GM12801 (cell line): ENCODE data around the gene OTUD7B.

Experiments
- TF ChIP-seq, protein P1 (sequence below): IDR thresholded peaks from one replicate; pipeline ENCODE4 v1.5.1; 2011; ENCODE audit warnings: control low read depth; ENCODE audit not compliant: insufficient read length; ENCODE audit errors: extremely low read depth

The OTUD7B gene

DNA sequence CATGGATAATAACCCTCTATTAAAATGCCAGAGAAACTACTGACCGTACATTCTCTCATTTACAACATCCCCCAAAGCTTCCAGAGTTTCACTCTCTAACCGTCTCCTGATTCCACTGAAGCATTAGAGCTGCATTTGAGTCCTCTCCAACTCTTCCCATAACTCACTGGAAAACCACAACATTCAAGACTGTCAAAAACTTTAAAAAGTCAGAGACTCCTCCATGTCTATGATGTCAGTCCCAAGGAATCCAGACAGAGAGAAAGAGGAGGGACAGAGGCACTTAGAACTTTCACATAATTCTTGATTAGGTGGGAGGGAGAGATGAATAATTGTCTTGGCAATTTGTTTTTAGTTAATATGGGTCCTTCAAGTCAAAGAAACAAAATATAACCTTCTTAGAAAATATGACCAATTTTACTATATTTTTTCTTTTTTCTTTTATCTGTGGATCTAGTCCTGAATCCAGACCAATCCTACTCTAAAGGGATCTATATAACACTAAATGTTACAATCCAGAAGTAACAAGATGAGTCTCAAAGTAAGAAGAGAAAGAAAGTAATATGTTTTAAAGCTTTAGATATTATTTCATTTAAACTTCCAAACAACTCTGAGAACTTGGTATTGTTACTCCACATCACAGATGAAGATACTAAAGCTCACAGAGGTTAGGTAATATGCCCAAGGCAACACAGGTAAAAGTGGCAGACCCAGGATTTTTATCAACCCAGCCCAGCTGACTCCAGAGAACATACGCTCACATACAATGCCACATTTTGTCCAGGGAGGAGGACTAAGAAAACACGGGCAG, 23.8 kb downstream of the OTUD7B start:
- TF ChIP-seq, protein P1, sequence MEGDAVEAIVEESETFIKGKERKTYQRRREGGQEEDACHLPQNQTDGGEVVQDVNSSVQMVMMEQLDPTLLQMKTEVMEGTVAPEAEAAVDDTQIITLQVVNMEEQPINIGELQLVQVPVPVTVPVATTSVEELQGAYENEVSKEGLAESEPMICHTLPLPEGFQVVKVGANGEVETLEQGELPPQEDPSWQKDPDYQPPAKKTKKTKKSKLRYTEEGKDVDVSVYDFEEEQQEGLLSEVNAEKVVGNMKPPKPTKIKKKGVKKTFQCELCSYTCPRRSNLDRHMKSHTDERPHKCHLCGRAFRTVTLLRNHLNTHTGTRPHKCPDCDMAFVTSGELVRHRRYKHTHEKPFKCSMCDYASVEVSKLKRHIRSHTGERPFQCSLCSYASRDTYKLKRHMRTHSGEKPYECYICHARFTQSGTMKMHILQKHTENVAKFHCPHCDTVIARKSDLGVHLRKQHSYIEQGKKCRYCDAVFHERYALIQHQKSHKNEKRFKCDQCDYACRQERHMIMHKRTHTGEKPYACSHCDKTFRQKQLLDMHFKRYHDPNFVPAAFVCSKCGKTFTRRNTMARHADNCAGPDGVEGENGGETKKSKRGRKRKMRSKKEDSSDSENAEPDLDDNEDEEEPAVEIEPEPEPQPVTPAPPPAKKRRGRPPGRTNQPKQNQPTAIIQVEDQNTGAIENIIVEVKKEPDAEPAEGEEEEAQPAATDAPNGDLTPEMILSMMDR: no peak

GRCh38 chr1:149979972-149980540, 30.5 kb downstream of the OTUD7B start:
- TF ChIP-seq, protein P1: no peak

DNA sequence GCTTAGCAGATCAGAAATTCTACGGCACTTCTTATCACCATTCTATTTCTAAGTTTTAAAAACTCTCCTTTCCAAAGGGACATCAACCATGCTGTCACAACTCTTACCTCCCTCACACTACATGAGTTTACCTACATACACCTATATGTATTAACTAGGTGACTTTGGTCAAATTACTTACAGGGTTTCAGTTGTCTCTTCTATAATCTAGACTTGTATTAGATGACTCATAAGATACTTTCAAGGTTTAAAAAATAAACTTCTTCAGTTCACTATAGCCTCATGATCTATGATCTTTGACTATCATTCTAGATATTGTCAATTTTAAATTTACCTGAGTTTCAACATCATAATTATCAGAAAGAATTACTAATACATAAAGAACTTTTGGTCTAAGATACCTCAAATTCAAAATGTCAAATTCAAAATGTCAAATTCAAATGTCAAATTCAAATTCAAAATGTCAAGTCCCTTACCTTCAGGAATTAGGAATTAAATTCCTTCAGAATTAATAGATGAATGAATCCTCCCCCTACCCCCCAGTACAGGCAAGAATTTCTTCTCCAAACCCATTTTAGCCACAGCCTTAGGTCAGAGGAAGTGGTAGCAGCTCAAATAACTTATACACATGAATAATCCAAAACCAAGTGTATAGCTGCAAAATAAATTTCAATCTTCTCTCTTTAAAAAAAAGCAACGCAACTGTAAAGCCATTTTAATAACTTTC, 31.1 kb downstream of the OTUD7B start:
- TF ChIP-seq, protein P1: no peak

GRCh38 chr1:149978547-149979023, 31.9 kb downstream of the OTUD7B start:
- TF ChIP-seq, protein P1: no peak

DNA sequence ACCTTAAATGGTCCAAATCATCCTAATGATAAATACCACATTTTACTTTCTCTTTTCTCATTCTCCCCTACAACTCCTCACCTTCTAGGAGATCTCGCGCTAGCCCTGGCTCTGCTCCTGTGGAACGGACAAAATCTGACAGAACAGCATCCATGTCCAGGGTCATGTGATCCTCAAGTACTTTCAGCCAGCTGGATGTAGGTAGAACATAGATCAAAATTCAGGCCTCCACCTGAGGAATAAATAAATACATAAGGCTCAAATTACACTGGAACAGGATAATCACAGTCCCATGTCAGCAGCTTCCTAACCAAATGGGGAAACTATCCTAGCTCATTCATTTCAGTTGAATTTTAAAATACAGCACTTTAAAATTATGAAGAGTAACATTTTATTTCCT, 33.2 kb downstream of the OTUD7B start:
- TF ChIP-seq, protein P1: no peak

DNA sequence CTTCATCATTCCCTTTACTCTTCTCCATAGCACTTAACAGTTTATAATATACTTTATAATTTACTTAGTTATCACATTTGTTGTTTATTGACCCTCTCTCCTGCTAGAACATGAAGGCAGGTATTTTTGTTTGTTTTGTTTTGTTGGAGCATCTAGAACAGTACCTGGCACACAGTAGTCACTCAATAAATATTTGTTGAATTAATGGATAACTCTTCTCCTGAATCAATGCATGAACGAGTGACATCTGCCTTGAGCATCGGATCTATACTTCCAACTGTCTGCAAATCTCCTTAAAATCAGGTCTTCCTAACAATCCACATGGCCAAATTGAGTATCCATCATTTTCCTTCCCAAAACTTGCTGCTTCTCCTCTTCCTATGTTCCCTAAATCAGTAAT, 38.0 kb downstream of the OTUD7B start:
- TF ChIP-seq, protein P1: no peak

- TF ChIP-seq, protein P1: no peak
Measured at GRCh38 chr1:149967646-149968045, 42.9 kb downstream of the OTUD7B start.
